Nephron (organoid): ENCODE results near the gene JAG1.

Source experiments
- H3K27ac Mint-ChIP-seq, 3 experiments: 2 replicates each; pipeline ENCODE4 v1.8.0; 2020; ENCODE audit warnings: mixed read lengths in 3 of 3, mild to moderate bottlenecking in 2 of 3, moderate library complexity in 1 of 3
- H3K27me3 Mint-ChIP-seq: 2 replicates; pipeline ENCODE4 v1.8.0; 2021; ENCODE audit warnings: low read depth, mild to moderate bottlenecking, moderate library complexity, mixed read lengths
- H3K36me3 Mint-ChIP-seq: 2 replicates; pipeline ENCODE4 v1.8.0; 2020; ENCODE audit warnings: low read depth, mixed read lengths
- H3K4me1 Mint-ChIP-seq: 2 replicates; pipeline ENCODE4 v1.8.0; 2020; ENCODE audit warnings: mixed read lengths
- H3K4me3 Mint-ChIP-seq, 3 experiments: 2 replicates each; pipeline ENCODE4 v1.8.0; 2020; ENCODE audit warnings: mild to moderate bottlenecking in 3 of 3, mixed read lengths in 3 of 3, moderate library complexity in 2 of 3
- H3K9me3 Mint-ChIP-seq: 2 replicates; pipeline ENCODE4 v1.8.0; 2020; ENCODE audit warnings: mixed read lengths
- CTCF ChIP-seq, 3 experiments: fragments of 200-600 bp; sonication (generic); IDR thresholded peaks; one replicate each; pipeline ENCODE4 v1.5.0; 2021; ENCODE audit warnings: antibody characterized with exemption in 3 of 3; ENCODE audit not compliant: unreplicated experiment in 3 of 3

JAG1 gene

GRCh38 chr20:10669843-10670446 is 3.9 kb downstream of the JAG1 start:
- Mint-ChIP-seq H3K27ac (peak overlapping the region; percentile 93 to 96 (median 95)), H3K36me3 (peaks cover 59% of the 10 kb centered on the region)

GRCh38 chr20:10668677-10669368 is 5.0 kb downstream of the JAG1 start:
- no peaks in the 10 kb centered on the region for H3K27me3 Mint-ChIP-seq
- H3K4me1 Mint-ChIP-seq, result peaks cover 73% of the 10 kb centered on the region
- peak overlapping the region; percentile 38 to 96 (median 93) for H3K27ac Mint-ChIP-seq
- H3K4me3 Mint-ChIP-seq, result peak overlapping the region; percentile 69 to 80 (median 75)
- H3K36me3 Mint-ChIP-seq, result peaks cover 69% of the 10 kb centered on the region
- TF ChIP-seq CTCF (IDR thresholded peaks at IDR 0.05; ENCODE audit: unreplicated experiment in 3 of 3), result no peak
- no peaks in the 10 kb centered on the region for H3K9me3 Mint-ChIP-seq

More at GRCh38 chr20:10669843-10670446, 3.9 kb downstream of the JAG1 start:
- Mint-ChIP-seq H3K9me3 (no peaks in the 10 kb centered on the region), H3K4me3 (peak overlapping the region; percentile 86 to 91 (median 87)), H3K27me3 (no peaks in the 10 kb centered on the region), H3K4me1 (peaks cover 64% of the 10 kb centered on the region)
- no peak for TF ChIP-seq CTCF (IDR thresholded peaks at IDR 0.05; ENCODE audit: unreplicated experiment in 3 of 3)

GRCh38 chr20:10667560-10668167 is 6.1 kb downstream of the JAG1 start:
- Mint-ChIP-seq H3K9me3 (no peaks in the 10 kb centered on the region), H3K36me3 (peaks cover 78% of the 10 kb centered on the region), H3K27me3 (no peaks in the 10 kb centered on the region), H3K4me3 (peak overlapping the region; percentile 37 to 74 (median 64)), H3K27ac (peak overlapping the region; percentile 49 to 93 (median 69)), H3K4me1 (peaks cover 77% of the 10 kb centered on the region)
- TF ChIP-seq CTCF (IDR thresholded peaks at IDR 0.05; ENCODE audit: unreplicated experiment in 3 of 3), result peak in 1 of 3 experiments; percentile 17

GRCh38 chr20:10667077-10667401 is 6.8 kb downstream of the JAG1 start:
- peak overlapping the region in 2 of 3 experiments; percentile 14 to 74 for H3K4me3 Mint-ChIP-seq
- peaks cover 79% of the 10 kb centered on the region for H3K36me3 Mint-ChIP-seq
- TF ChIP-seq CTCF (IDR thresholded peaks at IDR 0.05; ENCODE audit: unreplicated experiment in 3 of 3), result no peak
- H3K4me1 Mint-ChIP-seq, result peaks cover 77% of the 10 kb centered on the region
- H3K27me3 Mint-ChIP-seq, result no peaks in the 10 kb centered on the region
- H3K27ac Mint-ChIP-seq, result peak overlapping the region; percentile 49 to 93 (median 69)
- H3K9me3 Mint-ChIP-seq, result no peaks in the 10 kb centered on the region

- no peaks in the 10 kb centered on the region for H3K9me3 Mint-ChIP-seq
- H3K36me3 Mint-ChIP-seq, result peaks cover 84% of the 10 kb centered on the region
- peaks cover 79% of the 10 kb centered on the region for H3K4me1 Mint-ChIP-seq
- TF ChIP-seq CTCF (IDR thresholded peaks at IDR 0.05; ENCODE audit: unreplicated experiment in 3 of 3), result no peak
- peak overlapping the region; percentile 37 to 81 (median 74) for H3K27ac Mint-ChIP-seq
- H3K27me3 Mint-ChIP-seq, result no peaks in the 10 kb centered on the region
- peak overlapping the region; percentile 15 to 56 (median 29) for H3K4me3 Mint-ChIP-seq
Measured at GRCh38 chr20:10666221-10667076, 7.3 kb downstream of the JAG1 start.
